SK-N-SH (cell line): Measurements from ENCODE around the gene MORC1. TPM values are rescaled to one million over a fixed set of nuclear protein-coding genes. Genes with fewer than 3 reads are reported as not detected.

Experiments used
- CTCF ChIA-PET: fragments of 300-600, 350-600 bp; formaldehyde crosslinking; extraction: SDS; loops from one replicate; lab custom pipeline; 2021; lab: Yijun Ruan, JAX
- POLR2A ChIA-PET: fragments of 350-600 bp; sonication (Branson Sonifier 250); formaldehyde crosslinking; extraction: SDS; loops from one replicate; lab custom pipeline; 2020; ENCODE audit warnings: antibody characterized with exemption, inconsistent platforms; lab: Yijun Ruan, JAX
- DNase-seq: peaks from one replicate; pipeline ENCODE4 v3.0.0; 2012
- H2AFZ ChIP-seq: fragments of 200-600 bp; sonication (generic); 2 replicates; pipeline ENCODE4 v1.8.1; 2016; ENCODE audit warnings: antibody characterized with exemption, mild to moderate bottlenecking, low read depth
- H3F3A ChIP-seq: fragments of 200-600 bp; sonication (generic); replicated peaks from 2 replicates; pipeline ENCODE3; 2016; ENCODE audit warnings: antibody characterized with exemption, mild to moderate bottlenecking; ENCODE audit not compliant: insufficient read depth
- H3K27ac ChIP-seq, 2 experiments: fragments of 200-500 bp in 1 of 2; fragments of 200-600 bp in 1 of 2; sonication (Bioruptor generic) in 1 of 2; sonication (generic), shearing (Covaris generic) in 1 of 2; 2 replicates each; pipeline versions ENCODE4 v1.5.1 to v1.6.1; 2014 to 2016; ENCODE audit warnings: low read depth in 2 of 2, inconsistent platforms in 1 of 2, low read length in 1 of 2, mild to moderate bottlenecking in 1 of 2, mixed read lengths in 1 of 2
- H3K27me3 ChIP-seq: fragments of 200-600 bp; sonication (generic), shearing (Covaris generic); 2 replicates; pipeline ENCODE4 v1.6.1; 2016; ENCODE audit warnings: mixed run types; ENCODE audit not compliant: insufficient read depth
- H3K36me3 ChIP-seq, 2 experiments: fragments of 200-500 bp in 1 of 2; fragments of 200-600 bp in 1 of 2; sonication (Bioruptor generic) in 1 of 2; sonication (generic) in 1 of 2; replicated peaks in 1 of 2; 2 replicates each; pipeline versions ENCODE3 to v1.5.1; 2014 to 2016; ENCODE audit warnings: low read length in 1 of 2, mild to moderate bottlenecking in 1 of 2; ENCODE audit not compliant: insufficient read depth in 2 of 2, control insufficient read depth in 1 of 2
- H3K4me1 ChIP-seq, 2 experiments: fragments of 200-500 bp in 1 of 2; fragments of 200-600 bp in 1 of 2; sonication (Bioruptor generic) in 1 of 2; sonication (generic), shearing (Covaris generic) in 1 of 2; 2 replicates each; pipeline versions ENCODE4 v1.5.1 to v1.6.1; 2014 to 2016; ENCODE audit warnings: low read depth in 1 of 2, low read length in 1 of 2, mixed run types in 1 of 2; ENCODE audit not compliant: insufficient read depth in 2 of 2, control insufficient read depth in 1 of 2
- H3K4me2 ChIP-seq: fragments of 200-600 bp; sonication (generic), shearing (Covaris generic); 2 replicates; pipeline ENCODE4 v1.6.1; 2017; ENCODE audit warnings: mixed run types
- H3K4me3 ChIP-seq, 2 experiments: fragments of 200-500 bp in 1 of 2; fragments of 200-600 bp in 1 of 2; sonication (Bioruptor generic) in 1 of 2; sonication (generic), shearing (Covaris generic) in 1 of 2; 2 replicates each; pipeline versions ENCODE4 v1.5.1 to v1.8.1; 2014 to 2016; ENCODE audit warnings: low read depth in 2 of 2, inconsistent platforms in 1 of 2, low read length in 1 of 2, mild to moderate bottlenecking in 1 of 2, mixed read lengths in 1 of 2, moderate library complexity in 1 of 2
- H3K79me2 ChIP-seq: fragments of 200-600 bp; sonication (generic); 2 replicates; pipeline ENCODE4 v1.8.1; 2017; ENCODE audit warnings: mild to moderate bottlenecking; ENCODE audit not compliant: insufficient read depth
- H3K9ac ChIP-seq: fragments of 200-600 bp; sonication (generic); 2 replicates; pipeline ENCODE4 v1.6.1; 2017; ENCODE audit warnings: mixed run types
- H3K9me2 ChIP-seq: fragments of 200-600 bp; sonication (generic); 2 replicates; pipeline ENCODE4 v1.6.1; 2017; ENCODE audit warnings: mixed run types
- H3K9me3 ChIP-seq: fragments of 200-600 bp; sonication (generic); 2 replicates; pipeline ENCODE4 v1.6.1; 2017; ENCODE audit warnings: mixed run types, mild to moderate bottlenecking, moderate library complexity
- H4K20me1 ChIP-seq: fragments of 200-600 bp; sonication (generic); 2 replicates; pipeline ENCODE4 v1.6.1; 2017; ENCODE audit warnings: mild to moderate bottlenecking, mixed run types; ENCODE audit not compliant: insufficient read depth
- CHD2 ChIP-seq: fragments of 150-350 bp; IDR thresholded peaks from 2 replicates; pipeline ENCODE4 v1.6.1; 2018; ENCODE audit warnings: low read length; ENCODE audit not compliant: partially characterized antibody
- CTCF ChIP-seq: fragments of 200-600 bp; sonication (generic); IDR thresholded peaks from 2 replicates; pipeline ENCODE4 v1.6.1; 2017; ENCODE audit warnings: antibody characterized with exemption, mild to moderate bottlenecking, moderate library complexity
- EZH2phosphoT487 ChIP-seq: fragments of 200-600 bp; sonication (generic); IDR thresholded peaks from 2 replicates; pipeline ENCODE4 v1.6.1; 2017; ENCODE audit warnings: low read depth, mixed run types, mild to moderate bottlenecking, antibody characterized with exemption, moderate library complexity, borderline replicate concordance
- FOXJ3 ChIP-seq: sonication (generic); formaldehyde crosslinking; IDR thresholded peaks from 2 replicates; pipeline ENCODE4 v1.5.1; 2020; ENCODE audit warnings: mild to moderate bottlenecking, missing genetic modification reagents
- FOXM1 ChIP-seq: IDR thresholded peaks from 2 replicates; pipeline ENCODE4 v1.4.0; 2012; ENCODE audit warnings: low read depth, mild to moderate bottlenecking
- GABPA ChIP-seq: IDR thresholded peaks from 2 replicates; pipeline ENCODE4 v1.4.0; 2012; ENCODE audit warnings: low read depth, mild to moderate bottlenecking
- GATA2 ChIP-seq: sonication (generic); formaldehyde crosslinking; IDR thresholded peaks from 2 replicates; pipeline ENCODE4 v1.5.0; 2020; ENCODE audit warnings: mild to moderate bottlenecking, missing genetic modification reagents
- MEF2A ChIP-seq: IDR thresholded peaks from 2 replicates; pipeline ENCODE4 v1.4.0; 2012; ENCODE audit warnings: low read depth, borderline replicate concordance
- MXI1 ChIP-seq: IDR thresholded peaks from 2 replicates; pipeline ENCODE4 v1.6.1; 2012; ENCODE audit warnings: mild to moderate bottlenecking, low read depth, low read length, improper control_type of control experiment
- NRF1 ChIP-seq: IDR thresholded peaks from 2 replicates; pipeline ENCODE4 v1.6.1; 2012; ENCODE audit warnings: low read depth, mild to moderate bottlenecking, low read length
- POLR2AphosphoS5 ChIP-seq: IDR thresholded peaks from 2 replicates; pipeline ENCODE4 v1.6.1; 2012; ENCODE audit warnings: low read depth, low read length
- RAD21 ChIP-seq: IDR thresholded peaks from 2 replicates; pipeline ENCODE4 v1.6.1; 2012; ENCODE audit warnings: mild to moderate bottlenecking, low read length
- REST ChIP-seq: IDR thresholded peaks from 2 replicates; pipeline ENCODE4 v1.6.1; 2012; ENCODE audit warnings: mild to moderate bottlenecking, low read depth, low read length, moderate library complexity
- RFX5 ChIP-seq: IDR thresholded peaks from 2 replicates; pipeline ENCODE4 v1.6.1; 2012; ENCODE audit warnings: mild to moderate bottlenecking, improper control_type of control experiment, low read length
- RXRA ChIP-seq: IDR thresholded peaks from 2 replicates; pipeline ENCODE4 v1.4.0; 2012; ENCODE audit warnings: low read depth, mild to moderate bottlenecking, borderline replicate concordance
- SIN3A ChIP-seq: IDR thresholded peaks from 2 replicates; pipeline ENCODE4 v1.6.1; 2012; ENCODE audit warnings: low read depth, mild to moderate bottlenecking, low read length, moderate library complexity, borderline replicate concordance
- SMC3 ChIP-seq: IDR thresholded peaks from 2 replicates; pipeline ENCODE4 v1.6.1; 2012; ENCODE audit warnings: low read depth, low read length, improper control_type of control experiment
- YY1 ChIP-seq: IDR thresholded peaks from 2 replicates; pipeline ENCODE4 v1.4.0; 2012; ENCODE audit warnings: low read depth, mild to moderate bottlenecking
- ZBTB33 ChIP-seq: IDR thresholded peaks from 2 replicates; pipeline ENCODE4 v1.4.0; 2012; ENCODE audit warnings: low read depth, borderline replicate concordance
- WGBS: methylation state at CpG from one replicate; pipeline ENCODE4 v1.1.6; 2017; ENCODE audit warnings: low lambda C conversion rate; 5-methylcytosine and 5-hydroxymethylcytosine counted together
- polyA plus RNA-seq, 3 experiments: library from polyadenylated mRNA; depleted of rRNA; stranded (reverse); fragments of >200 nt; gene quantifications; 2 replicates each; pipeline ENCODE4 v1.2.3, GENCODE V29; 2012

MORC1 gene
- polyA plus RNA-seq, 1 of the 3 experiments (the other 2 are of a cell fraction): not detected

GRCh38 chr3:109066864-109067263, 51.1 kb downstream of the MORC1 start:
- Histone ChIP-seq H4K20me1 (no peaks in the 10 kb centered on the region), H3K79me2 (no peaks in the 10 kb centered on the region), H3K36me3 (no peaks in the 10 kb centered on the region), H3K9me2 (no peaks in the 10 kb centered on the region), H3K27me3 (no peaks in the 10 kb centered on the region), H2AFZ (no peak overlapping the region), H3F3A (no peaks in the 10 kb centered on the region), H3K9ac (no peak overlapping the region), H3K4me2 (no peak overlapping the region), H3K4me1 (no peaks in the 10 kb centered on the region), H3K27ac (no peak overlapping the region), H3K4me3 (no peak overlapping the region), H3K9me3 (no peaks in the 10 kb centered on the region)
- TF ChIP-seq CHD2: no peak
- TF ChIP-seq RFX5: no peak
- TF ChIP-seq YY1: no peak
- no peak for TF ChIP-seq FOXM1
- no peak for TF ChIP-seq RAD21
- TF ChIP-seq CTCF: no peak
- no peak for TF ChIP-seq NRF1
- TF ChIP-seq EZH2phosphoT487: no peak
- no peak for TF ChIP-seq SIN3A
- TF ChIP-seq ZBTB33: no peak
- no peak for TF ChIP-seq REST
- no peak for TF ChIP-seq GATA2 (CRISPR knock-in tag)
- TF ChIP-seq SMC3: no peak
- TF ChIP-seq MXI1: no peak
- TF ChIP-seq RXRA: no peak
- TF ChIP-seq GABPA: no peak
- TF ChIP-seq MEF2A: no peak
- no peak for TF ChIP-seq FOXJ3 (CRISPR knock-in tag)
- TF ChIP-seq POLR2AphosphoS5: no peak
- 58% methylated on average over 3 of the region's 3 CpGs for WGBS
- ChIA-PET POLR2A (no interaction called here), CTCF (no interaction called here)
- no peak for DNase-seq
